G401 (cell line): ENCODE results near the gene FARP1. TPM values are rescaled to one million over a fixed set of nuclear protein-coding genes. Genes with fewer than 3 reads are reported as not detected.
"Not testable (repeated sequence)": the region's sequence is repeated elsewhere in the genome, so short reads cannot be mapped to it uniquely, and the experiment has no call there.

ENCODE experiments used
- DNase-seq: peaks from one replicate; pipeline ENCODE4 v3.0.0-alpha.2; 2015; ENCODE audit warnings: low spot score
- in situ Hi-C: cut with HindIII; loops from 2 replicates; pipeline ENCODE4 v1.10.0; 2016; ENCODE audit warnings: low sequenced_read_pairs, mixed read lengths
- total RNA-seq: library from RNA; depleted of rRNA; stranded (reverse); fragments of >200 nt; shearing (Covaris generic); gene quantifications from 2 replicates; pipeline ENCODE4 v1.2.3, GENCODE V29; 2014

Gene FARP1
- total RNA-seq, 1 experiment from 2014 or later = 50.3 TPM

- in situ Hi-C loops = no loop called here
- DNase-seq = no peak
These were observed 252.1 kb downstream of the FARP1 start for GRCh38 chr13:98394820-98395510.

GRCh38 chr13:98396071-98396710 lies 253.3 kb downstream of the FARP1 start:
- in situ Hi-C loops = no loop called here

GRCh38 chr13:98397221-98397620 lies 254.3 kb downstream of the FARP1 start:
- DNase-seq = no peak
- in situ Hi-C loops = no loop called here

More at GRCh38 chr13:98396071-98396710, 253.3 kb downstream of the FARP1 start:
- DNase-seq = no peak

- no peak for DNase-seq
- in situ Hi-C loops = no loop called here
These were observed 255.0 kb downstream of the FARP1 start for GRCh38 chr13:98397861-98398260.

GRCh38 chr13:98398581-98398980 lies 255.7 kb downstream of the FARP1 start:
- no peak for DNase-seq
- in situ Hi-C loops = no loop called here

GRCh38 chr13:98399756-98400155 lies 256.9 kb downstream of the FARP1 start:
- no peak for DNase-seq
- in situ Hi-C loops = no loop called here

GRCh38 chr13:98401934-98402333 lies 259.0 kb downstream of the FARP1 start:
- in situ Hi-C loops = no loop called here
- no peak for DNase-seq

GRCh38 chr13:98403076-98403475 lies 260.2 kb downstream of the FARP1 start:
- in situ Hi-C loops = no loop called here
- no peak for DNase-seq

- DNase-seq = peak; percentile 58
- in situ Hi-C loops = no loop called here
These were observed 262.2 kb downstream of the FARP1 start for GRCh38 chr13:98405107-98405571.

GRCh38 chr13:98405690-98406344 lies 262.9 kb downstream of the FARP1 start:
- in situ Hi-C loops = no loop called here
- DNase-seq = peak; percentile 21

GRCh38 chr13:98406427-98406826 lies 263.5 kb downstream of the FARP1 start:
- in situ Hi-C loops = no loop called here
- no peak for DNase-seq

GRCh38 chr13:98406971-98407370 lies 264.1 kb downstream of the FARP1 start:
- DNase-seq = no peak
- in situ Hi-C loops = no loop called here

GRCh38 chr13:98407575-98407974 lies 264.7 kb downstream of the FARP1 start:
- in situ Hi-C loops = no loop called here
- no peak for DNase-seq

GRCh38 chr13:98409281-98409680 lies 266.4 kb downstream of the FARP1 start:
- in situ Hi-C loops = no loop called here

GRCh38 chr13:98410612-98411011 lies 267.7 kb downstream of the FARP1 start:
- in situ Hi-C loops = no loop called here
- DNase-seq = no peak

More at GRCh38 chr13:98409281-98409680, 266.4 kb downstream of the FARP1 start:
- no peak for DNase-seq

- in situ Hi-C loops = no loop called here
- no peak for DNase-seq
These were observed 268.1 kb downstream of the FARP1 start for GRCh38 chr13:98411013-98411412.

GRCh38 chr13:98411617-98412265 lies 268.8 kb downstream of the FARP1 start:
- DNase-seq = no peak
- in situ Hi-C loops = no loop called here

- DNase-seq, in situ Hi-C loops: not testable (repeated sequence)
These were observed 270.4 kb downstream of the FARP1 start for GRCh38 chr13:98413278-98413677.

- no peak for DNase-seq
- in situ Hi-C loops = no loop called here
These were observed 270.9 kb downstream of the FARP1 start for GRCh38 chr13:98413796-98414195.
